ENCODE results near the gene UBL5.
"Not testable (repeated sequence)": the region's sequence is repeated elsewhere in the genome, so short reads cannot be mapped to it uniquely, and the experiment has no call there.

UBL5 gene

GRCh38 chr19:9834726-9835506 is 7.2 kb downstream of the UBL5 start, which contains the start of gene PIN1:
Gene PIN1, plus strand, starts transcription at chr19:9835318. Its CDS starts 27 bp downstream, at chr19:9835345.
- in situ Hi-C loops (cut with MboI; ENCODE audit: low pct_unique_long_range_greater_than_20kb, low sequenced_read_pairs, unreplicated experiment): no loop called here
- peak; percentile 67 for TF ChIP-seq CTCF (IDR thresholded peaks at IDR 0.05; ENCODE audit: extremely low read depth, insufficient read depth, missing control alignments)
- DNase-seq (ENCODE audit: low spot score): peak; percentile 99

GRCh38 chr19:9835507-9835949 is 7.8 kb downstream of the UBL5 start:
- TF ChIP-seq CTCF (IDR thresholded peaks at IDR 0.05; ENCODE audit: extremely low read depth, insufficient read depth, missing control alignments): no peak
- no peak for DNase-seq (ENCODE audit: low spot score)
- in situ Hi-C loops (cut with MboI; ENCODE audit: low pct_unique_long_range_greater_than_20kb, low sequenced_read_pairs, unreplicated experiment): no loop called here

GRCh38 chr19:9836021-9836420 is 8.3 kb downstream of the UBL5 start:
- no peak for TF ChIP-seq CTCF (IDR thresholded peaks at IDR 0.05; ENCODE audit: extremely low read depth, insufficient read depth, missing control alignments)
- in situ Hi-C loops (cut with MboI; ENCODE audit: low pct_unique_long_range_greater_than_20kb, low sequenced_read_pairs, unreplicated experiment): no loop called here
- no peak for DNase-seq (ENCODE audit: low spot score)

- no peak for TF ChIP-seq CTCF (IDR thresholded peaks at IDR 0.05; ENCODE audit: extremely low read depth, insufficient read depth, missing control alignments)
- in situ Hi-C loops (cut with MboI; ENCODE audit: low pct_unique_long_range_greater_than_20kb, low sequenced_read_pairs, unreplicated experiment): no loop called here
Measured at GRCh38 chr19:9838324-9838723, 10.6 kb downstream of the UBL5 start.

GRCh38 chr19:9839415-9839814 is 11.7 kb downstream of the UBL5 start:
- no peak for DNase-seq (ENCODE audit: low spot score)
- in situ Hi-C loops (cut with MboI; ENCODE audit: low pct_unique_long_range_greater_than_20kb, low sequenced_read_pairs, unreplicated experiment): no loop called here
- TF ChIP-seq CTCF (IDR thresholded peaks at IDR 0.05; ENCODE audit: extremely low read depth, insufficient read depth, missing control alignments): no peak

More at GRCh38 chr19:9838324-9838723, 10.6 kb downstream of the UBL5 start:
- DNase-seq (ENCODE audit: low spot score): no peak

- DNase-seq (ENCODE audit: low spot score): peak; percentile 10
- in situ Hi-C loops (cut with MboI; ENCODE audit: low pct_unique_long_range_greater_than_20kb, low sequenced_read_pairs, unreplicated experiment): no loop called here
- TF ChIP-seq CTCF (IDR thresholded peaks at IDR 0.05; ENCODE audit: extremely low read depth, insufficient read depth, missing control alignments): no peak
Measured at GRCh38 chr19:9842834-9843625, 15.3 kb downstream of the UBL5 start.

- DNase-seq (ENCODE audit: low spot score); in situ Hi-C loops (cut with MboI; ENCODE audit: low pct_unique_long_range_greater_than_20kb, low sequenced_read_pairs, unreplicated experiment): not testable (repeated sequence)
Measured at GRCh38 chr19:9843626-9844273, 16.0 kb downstream of the UBL5 start.

Measured in GM13977 (cell line).